Heart right ventricle (tissue), 16 donors: ENCODE results near the gene SDHA. TPM values are rescaled to one million over a fixed set of nuclear protein-coding genes. Genes with fewer than 3 reads are reported as not detected.
"Not testable (repeated sequence)": the region's sequence is repeated elsewhere in the genome, so short reads cannot be mapped to it uniquely, and the experiment has no call there.

Source experiments
- ATAC-seq, 8 donors: fragments of 200-7000 bp; cut with Tn5 transposase; one replicate each; pipeline ENCODE4 v1.9.1; 2020; ENCODE audit warnings: mild to moderate bottlenecking in 8 of 8, moderate library complexity in 8 of 8, moderate number of reproducible peaks in 1 of 8
- DNase-seq, 2 donors: peaks; one replicate each; pipeline ENCODE4 v3.0.0-alpha.2; 2020
- H3K27ac ChIP-seq, 10 donors: fragments of 200-600 bp; sonication (generic) in 2 of 10; one replicate each; pipeline versions ENCODE4 v1.5.0 to v1.8.0; 2020 to 2022; ENCODE audit warnings: mild to moderate bottlenecking in 3 of 10
- H3K27me3 ChIP-seq, 7 donors: fragments of 200-600 bp; one replicate each; pipeline ENCODE4 v1.8.0; 2021 to 2022; ENCODE audit warnings: mild to moderate bottlenecking in 2 of 7
- H3K36me3 ChIP-seq, 9 donors: fragments of 200-600 bp; sonication (generic) in 1 of 9; one replicate each; pipeline versions ENCODE4 v1.5.0 to v1.8.0; 2020 to 2022; ENCODE audit warnings: mild to moderate bottlenecking in 2 of 9
- H3K4me1 ChIP-seq, 9 donors: fragments of 200-600 bp; sonication (generic) in 1 of 9; one replicate each; pipeline versions ENCODE4 v1.5.0 to v1.8.0; 2020 to 2022; ENCODE audit warnings: mild to moderate bottlenecking in 4 of 9
- H3K4me3 ChIP-seq, 10 donors: fragments of 200-600 bp; sonication (generic) in 2 of 10; one replicate each; pipeline versions ENCODE4 v1.5.0 to v1.8.0; 2020 to 2022; ENCODE audit warnings: mild to moderate bottlenecking in 7 of 10, moderate library complexity in 2 of 10
- H3K9me3 ChIP-seq, 11 donors: fragments of 200-600 bp in 10 of 11; sonication (generic) in 2 of 11; one replicate each; pipeline versions ENCODE4 v1.5.0 to v1.8.0; 2013 to 2022; ENCODE audit warnings: mild to moderate bottlenecking in 2 of 11, control low read depth in 1 of 11, moderate library complexity in 1 of 11
- WGBS, 2 donors: extraction: QIAGEN DNeasy Blood & Tissue Kit; methylation state at CpG; one replicate each; pipeline ENCODE4 v1.1.7; 2013; ENCODE audit warnings: inconsistent platforms in 1 of 2; 5-methylcytosine and 5-hydroxymethylcytosine counted together
- intact Hi-C, 10 donors: fragments of 100-400 bp; cut with DNase I; formaldehyde crosslinking; loops; one replicate each; pipeline versions ENCODE4 v1.11.1 to v1.14.2; 2022
- polyA plus RNA-seq, 2 donors: library from polyadenylated mRNA; stranded (reverse); fragments of 200-250 nt; gene quantifications; one replicate each; pipeline ENCODE4 v1.2.3, GENCODE V29; 2013
- total RNA-seq, 10 donors: library from RNA; stranded (reverse); fragmentation: NEBNext Ultra II Directional in 3 of 10; extraction: Animal tissue kit (Norgen Biotek cat#: 25700) in 3 of 10; gene quantifications; one replicate each; pipeline versions ENCODE4 v1.2.1 to v1.2.4, GENCODE V29; 2021 to 2023
- TF ChIP-seq, protein P1 (sequence below), 9 donors: fragments of 200-600 bp; sonication (generic) in 2 of 9; IDR thresholded peaks; one replicate each; pipeline versions ENCODE4 v1.5.0 to v1.8.0; 2021 to 2022; ENCODE audit warnings: antibody characterized with exemption in 9 of 9, mild to moderate bottlenecking in 5 of 9, moderate library complexity in 1 of 9
- donor health status: Arrhythmogenic right ventricular cardiomyopathy.
- donor health status: ischemic (EF 13 %, LVEDD 7.1; RV severe dilation, severe dysfunction).
- donor health status: healthy with polysubstance abuse.
- donor health status: DM: no; HTN: yes; CAD: no.
- donor health status: DM: no; HTN: no; CAD: no.
- donor health status: ischemic (EF 25% LVEDD 6.9; RV normal size, moderate dysfunction).
- donor health status: ischemic (EF 25% LVEDD 5.7; RV mildly dilated, moderate dysfunction).
- donor health status: healthy.
- donor health status: DM: yes; HTN: yes; CAD: no.
- donor health status: Ischemic cardiomyopathy.
- donor health status: ischemic (EF 35%, LVEDD 5.7; RV mildly dilated, moderate dysfunction).
- donor health status: nonischemic (EF 11% LVEDD 7.7; RV severe dilation, severe dysfunction).
- donor health status: DM: yes; HTN: yes; CAD: no.
- donor health status: PGD.
- donor health status: ischemic (EF 29% LVEDD 5.4; RV normal size, mild dysfunction).
- donor health status: nonischemic (EF 23%, LVEDD 6.1; RV moderate dilation, normal function).

Gene SDHA
- total and polyA plus RNA-seq, 12 donors = 317 to 897 (median 809) TPM

DNA sequence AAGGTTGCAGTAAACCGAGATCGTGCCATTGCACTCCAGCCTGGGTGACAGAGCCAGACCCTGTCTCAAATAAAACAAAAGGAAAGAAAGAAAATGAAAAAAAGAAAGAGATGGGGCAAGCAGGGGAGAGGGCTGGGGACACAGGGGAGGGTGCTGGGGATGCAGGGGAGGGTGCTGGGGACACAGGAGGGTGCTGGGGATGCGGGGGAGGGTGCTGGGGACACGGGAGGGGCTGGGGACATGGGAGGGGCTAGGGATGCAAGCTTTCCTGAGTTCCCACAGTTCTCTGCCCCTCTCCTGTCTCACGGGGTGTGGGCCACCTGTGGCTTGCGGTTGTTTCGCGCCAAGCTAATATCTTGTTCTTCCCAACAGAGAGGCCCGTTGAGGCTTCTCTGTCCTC, 60.5 kb downstream of the SDHA start:
- H3K4me1 ChIP-seq = peaks cover 0 to 15% (median 7%) of the 10 kb centered on the region in 9 donors
- H3K4me3 ChIP-seq = no peak overlapping the region
- peaks cover 0 to 48% (median 7%) of the 10 kb centered on the region in 9 donors for H3K36me3 ChIP-seq
- TF ChIP-seq, protein P1, sequence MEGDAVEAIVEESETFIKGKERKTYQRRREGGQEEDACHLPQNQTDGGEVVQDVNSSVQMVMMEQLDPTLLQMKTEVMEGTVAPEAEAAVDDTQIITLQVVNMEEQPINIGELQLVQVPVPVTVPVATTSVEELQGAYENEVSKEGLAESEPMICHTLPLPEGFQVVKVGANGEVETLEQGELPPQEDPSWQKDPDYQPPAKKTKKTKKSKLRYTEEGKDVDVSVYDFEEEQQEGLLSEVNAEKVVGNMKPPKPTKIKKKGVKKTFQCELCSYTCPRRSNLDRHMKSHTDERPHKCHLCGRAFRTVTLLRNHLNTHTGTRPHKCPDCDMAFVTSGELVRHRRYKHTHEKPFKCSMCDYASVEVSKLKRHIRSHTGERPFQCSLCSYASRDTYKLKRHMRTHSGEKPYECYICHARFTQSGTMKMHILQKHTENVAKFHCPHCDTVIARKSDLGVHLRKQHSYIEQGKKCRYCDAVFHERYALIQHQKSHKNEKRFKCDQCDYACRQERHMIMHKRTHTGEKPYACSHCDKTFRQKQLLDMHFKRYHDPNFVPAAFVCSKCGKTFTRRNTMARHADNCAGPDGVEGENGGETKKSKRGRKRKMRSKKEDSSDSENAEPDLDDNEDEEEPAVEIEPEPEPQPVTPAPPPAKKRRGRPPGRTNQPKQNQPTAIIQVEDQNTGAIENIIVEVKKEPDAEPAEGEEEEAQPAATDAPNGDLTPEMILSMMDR (IDR thresholded peaks at IDR 0.05) = no peak
- intact Hi-C loops = loop anchor here in 1 of 10 donors (10.0 kb wide), 1 partner anchor 54 kb away; no protein-coding TSS in a partner anchor
- 90% methylated on average over 9 of the region's 9 CpGs for WGBS, 2 donors
- no peaks in the 10 kb centered on the region for H3K9me3 ChIP-seq
- no peak for DNase-seq
- no peaks in the 10 kb centered on the region for H3K27me3 ChIP-seq
- ATAC-seq = peak in 1 of 8 donors; percentile 53
- H3K27ac ChIP-seq = no peak overlapping the region

DNA sequence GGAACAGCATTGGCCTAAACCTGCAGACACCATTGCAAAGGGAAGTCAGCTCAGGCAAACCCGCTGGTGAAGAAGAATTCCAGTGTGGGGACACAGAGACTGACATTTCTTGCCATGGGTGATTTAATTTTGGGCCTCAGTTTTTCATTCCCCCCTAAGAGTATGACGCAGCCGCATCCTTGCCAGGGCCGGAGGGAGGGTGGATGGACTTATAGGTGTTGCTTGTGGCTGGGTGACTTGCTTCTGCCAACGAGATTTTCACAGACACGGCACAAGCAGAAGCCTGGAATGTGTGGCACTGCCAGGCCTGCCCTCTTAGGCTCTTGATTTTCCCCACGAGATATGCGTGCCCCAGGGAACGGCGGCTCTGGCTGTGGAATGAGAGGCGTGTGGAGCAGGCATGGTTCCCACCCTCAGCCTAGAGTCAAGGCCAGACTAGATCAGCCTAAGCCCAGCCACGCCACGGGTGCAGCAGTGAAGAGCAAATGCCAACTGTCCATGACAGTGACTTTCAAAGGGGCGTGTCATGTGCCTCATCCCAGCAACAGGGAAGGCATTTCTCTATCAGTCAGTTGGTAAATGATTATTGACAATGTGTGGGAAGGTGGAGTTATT, 61.0 kb downstream of the SDHA start:
- H3K4me1 ChIP-seq, H3K4me3 ChIP-seq, DNase-seq, H3K9me3 ChIP-seq, H3K27ac ChIP-seq, H3K27me3 ChIP-seq: not testable (repeated sequence)
- peaks cover 0 to 48% (median 5%) of the 10 kb centered on the region in 9 donors for H3K36me3 ChIP-seq
- peak in 1 of 8 donors; percentile 50 for ATAC-seq
- intact Hi-C loops = loop anchor here in 1 of 10 donors (10.0 kb wide), 1 partner anchor 54 kb away; no protein-coding TSS in a partner anchor
- WGBS, 2 donors = 69 to 76% methylated on average over 14 of the region's 14 CpGs

DNA sequence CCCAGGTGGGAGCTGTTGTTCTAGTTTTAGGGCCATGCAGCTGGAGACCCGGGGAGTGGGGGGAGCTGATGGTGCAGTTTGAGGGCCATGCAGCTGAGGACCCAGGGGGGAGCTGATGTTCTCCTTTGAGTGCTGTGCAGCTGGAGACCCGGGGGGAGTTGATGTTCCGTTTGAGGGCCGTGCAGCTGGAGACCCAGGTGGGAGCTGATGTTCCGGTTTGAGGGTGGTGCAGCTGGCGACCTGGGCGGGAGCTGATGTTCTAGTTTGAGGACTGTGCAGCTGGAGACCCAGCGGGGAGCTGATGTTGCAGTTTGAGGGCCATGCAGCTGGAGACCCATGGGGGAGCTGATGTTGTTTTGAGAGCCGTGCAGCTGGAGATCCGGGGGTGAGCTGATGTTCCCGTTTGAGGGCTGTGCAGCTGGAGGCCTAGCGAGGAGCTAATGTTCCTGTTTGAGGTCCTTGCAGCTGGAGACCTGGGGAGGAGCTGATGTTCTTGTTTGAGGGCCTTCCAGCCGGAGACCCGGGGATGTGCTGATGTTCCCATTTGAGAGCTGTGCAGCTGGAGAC, 68.0 kb downstream of the SDHA start:
- no peaks in the 10 kb centered on the region for H3K9me3 ChIP-seq
- H3K4me3 ChIP-seq = no peak overlapping the region
- H3K27ac ChIP-seq = no peak overlapping the region
- 93% methylated on average over 14 of the region's 14 CpGs for WGBS, 2 donors
- no peaks in the 10 kb centered on the region for H3K4me1 ChIP-seq
- intact Hi-C loops = no loop called here
- H3K36me3 ChIP-seq = peaks cover 0 to 45% (median 0%) of the 10 kb centered on the region in 9 donors
- TF ChIP-seq, protein P1 (IDR thresholded peaks at IDR 0.05) = no peak
- no peaks in the 10 kb centered on the region for H3K27me3 ChIP-seq
- peak in 1 of 8 donors; percentile 19 for ATAC-seq
- DNase-seq = no peak

DNA sequence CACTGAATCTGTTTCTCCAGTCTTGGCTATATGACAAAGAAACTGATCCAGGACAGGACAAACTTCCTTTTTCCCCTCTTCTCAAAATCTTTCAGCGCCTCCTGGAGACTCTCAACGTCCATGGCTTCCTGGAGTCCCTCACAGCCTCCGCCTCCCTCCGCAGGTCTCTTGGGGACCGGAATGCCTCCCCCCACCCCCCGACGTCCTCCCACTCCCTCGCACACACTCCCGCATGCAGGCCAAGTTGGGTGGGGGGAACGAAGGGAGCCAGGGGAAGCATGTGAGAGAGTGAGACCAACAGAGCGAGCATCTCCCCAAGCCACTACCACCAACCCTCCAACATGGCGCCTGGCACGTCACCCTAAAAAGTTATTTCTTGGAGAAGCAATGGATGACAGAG, 72.1 kb downstream of the SDHA start:
- DNase-seq, H3K9me3 ChIP-seq, intact Hi-C loops, ATAC-seq, H3K4me1 ChIP-seq, H3K27ac ChIP-seq, H3K27me3 ChIP-seq, H3K4me3 ChIP-seq: not testable (repeated sequence)
- 85 to 88% methylated on average over 13 of the region's 13 CpGs for WGBS, 2 donors
- H3K36me3 ChIP-seq = peaks cover 0 to 35% (median 0%) of the 10 kb centered on the region in 9 donors

DNA sequence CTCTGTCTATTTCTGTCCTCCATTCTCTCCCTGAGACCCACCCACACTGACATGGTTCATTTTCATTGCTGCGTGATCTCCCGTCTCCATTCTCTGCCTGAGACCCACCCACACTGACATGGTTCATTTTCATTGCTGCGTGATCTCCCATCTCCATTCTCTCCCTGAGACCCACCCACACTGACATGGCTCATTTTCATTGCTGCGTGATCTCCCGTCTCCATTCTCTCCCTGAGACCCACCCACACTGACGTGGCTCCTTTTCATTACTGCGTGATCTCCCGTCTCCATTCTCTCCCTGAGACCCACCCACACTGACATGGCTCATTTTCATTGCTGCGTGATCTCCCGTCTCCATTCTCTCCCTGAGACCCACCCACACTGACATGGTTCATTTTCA, 73.2 kb downstream of the SDHA start:
- WGBS, 2 donors = 98 to 99% methylated on average over 10 of the region's 10 CpGs

DNA sequence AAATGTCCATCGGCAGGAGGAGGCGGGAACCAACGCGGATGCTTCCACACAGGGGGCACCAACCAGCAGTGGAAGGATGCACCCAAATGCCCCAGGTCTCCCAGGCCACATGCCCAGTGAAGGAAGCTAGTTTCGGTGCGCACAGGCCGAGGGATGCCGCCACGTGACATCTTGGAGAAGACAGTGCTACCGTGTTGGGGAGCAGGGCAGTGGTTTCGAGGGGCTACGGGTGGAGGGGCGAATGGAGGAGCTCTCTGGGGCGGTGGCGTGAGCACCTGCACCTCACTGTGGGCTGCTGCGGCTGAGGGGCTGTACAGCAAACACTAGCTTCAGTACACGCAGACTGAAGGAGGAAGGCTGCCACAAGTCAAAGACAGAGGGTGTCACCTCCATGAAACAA, 76.7 kb downstream of the SDHA start:
- H3K36me3 ChIP-seq = peaks cover 0 to 14% (median 0%) of the 10 kb centered on the region in 9 donors
- H3K4me3 ChIP-seq, H3K4me1 ChIP-seq, H3K27me3 ChIP-seq, H3K9me3 ChIP-seq, intact Hi-C loops, DNase-seq, H3K27ac ChIP-seq, ATAC-seq: not testable (repeated sequence)
- 96 to 97% methylated on average over 13 to 17 of the region's 17 CpGs for WGBS, 2 donors

More for the DNA sequence above, 73.2 kb downstream of the SDHA start:
- intact Hi-C loops, H3K4me3 ChIP-seq, ATAC-seq, H3K27ac ChIP-seq, DNase-seq, H3K9me3 ChIP-seq, H3K27me3 ChIP-seq, H3K4me1 ChIP-seq: not testable (repeated sequence)
- peaks cover 0 to 25% (median 0%) of the 10 kb centered on the region in 9 donors for H3K36me3 ChIP-seq

DNA sequence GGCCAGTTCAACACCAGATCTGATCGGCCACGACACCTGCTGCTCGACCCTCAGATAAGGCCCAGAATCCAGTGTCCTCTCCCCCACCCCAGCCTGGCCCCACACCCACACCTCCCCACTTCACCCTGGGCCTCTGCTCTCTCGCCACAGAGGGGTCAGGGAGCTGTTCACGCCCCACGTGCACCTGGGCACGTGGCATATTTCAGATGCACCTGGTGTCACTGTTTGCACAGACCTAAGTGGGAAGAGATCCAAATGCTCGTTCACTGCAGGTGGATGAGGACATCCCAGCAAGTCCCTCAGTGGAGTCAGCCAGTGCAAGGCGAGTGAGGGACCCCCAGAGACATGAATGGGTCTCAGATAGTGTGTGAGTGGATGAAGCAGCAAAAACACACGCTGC, 78.1 kb downstream of the SDHA start:
- intact Hi-C loops, ATAC-seq, H3K9me3 ChIP-seq, H3K4me1 ChIP-seq, H3K27ac ChIP-seq, H3K4me3 ChIP-seq, H3K27me3 ChIP-seq, DNase-seq: not testable (repeated sequence)
- 90 to 92% methylated on average over 10 of the region's 10 CpGs for WGBS, 2 donors
- H3K36me3 ChIP-seq = peaks cover 0 to 14% (median 0%) of the 10 kb centered on the region in 9 donors

DNA sequence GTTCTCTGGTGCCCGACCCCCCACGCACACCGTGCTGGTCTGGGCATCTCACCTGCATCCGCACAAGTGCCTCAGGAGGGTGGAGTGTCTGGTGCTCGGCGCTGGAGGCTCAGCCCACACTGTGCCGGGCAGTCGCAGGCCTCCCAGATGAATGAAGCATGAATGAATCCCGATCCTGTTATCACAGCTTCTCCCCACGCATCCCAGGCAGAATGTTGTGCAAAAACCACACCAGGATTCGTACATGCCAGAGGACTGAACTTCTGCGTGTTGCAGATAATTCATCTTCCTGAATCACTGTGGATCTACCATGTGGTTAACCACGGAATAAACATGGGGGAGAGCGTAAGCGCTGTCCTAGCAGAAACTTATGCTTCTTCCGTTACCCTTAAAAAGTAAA, 78.8 kb downstream of the SDHA start:
- DNase-seq = not testable (repeated sequence)
- peak in 1 of 8 donors; percentile 38 for ATAC-seq
- WGBS, 2 donors = 83 to 90% methylated on average over 15 of the region's 16 CpGs

DNA sequence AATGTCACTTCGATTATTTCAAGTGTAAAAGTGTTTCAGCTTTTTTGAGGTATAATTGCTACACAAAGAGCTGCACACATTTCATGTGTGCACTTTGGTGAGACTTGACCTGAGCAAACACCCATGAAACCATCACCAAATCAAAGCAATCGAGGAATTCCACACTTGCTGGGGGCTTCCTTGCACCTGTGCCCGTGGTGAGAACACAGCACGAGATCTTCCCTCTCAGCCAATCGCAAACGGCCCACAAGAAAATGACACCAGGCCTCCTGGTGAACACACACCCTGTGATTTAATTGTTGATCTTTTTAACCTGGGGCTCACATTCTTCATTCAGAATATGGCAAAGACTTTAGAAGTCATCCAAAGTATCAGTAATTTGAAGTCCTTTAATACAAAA, 79.3 kb downstream of the SDHA start:
- H3K36me3 ChIP-seq = peaks cover 0 to 14% (median 0%) of the 10 kb centered on the region in 9 donors
- not testable (repeated sequence) for ATAC-seq, DNase-seq

More for the DNA sequence above, 78.8 kb downstream of the SDHA start:
- H3K27ac ChIP-seq, intact Hi-C loops, H3K9me3 ChIP-seq, H3K27me3 ChIP-seq, H3K4me3 ChIP-seq, H3K4me1 ChIP-seq: not testable (repeated sequence)
- H3K36me3 ChIP-seq = peaks cover 0 to 14% (median 0%) of the 10 kb centered on the region in 9 donors

More for the DNA sequence above, 79.3 kb downstream of the SDHA start:
- WGBS, 2 donors = 79 to 83% methylated on average over 6 of the region's 6 CpGs
- H3K4me1 ChIP-seq, H3K9me3 ChIP-seq, intact Hi-C loops, H3K27ac ChIP-seq, H3K4me3 ChIP-seq, H3K27me3 ChIP-seq: not testable (repeated sequence)
